ENCODE measurements around the gene LGR5. TPM values are rescaled to one million over a fixed set of nuclear protein-coding genes. Genes with fewer than 3 reads are reported as not detected.

The LGR5 gene
- total and polyA plus RNA-seq, 10 of the 15 experiments (the other 5 are each of a cell fraction or from before 2014, with no cell fraction given) = 2.1 TPM; not detected in 9

DNA sequence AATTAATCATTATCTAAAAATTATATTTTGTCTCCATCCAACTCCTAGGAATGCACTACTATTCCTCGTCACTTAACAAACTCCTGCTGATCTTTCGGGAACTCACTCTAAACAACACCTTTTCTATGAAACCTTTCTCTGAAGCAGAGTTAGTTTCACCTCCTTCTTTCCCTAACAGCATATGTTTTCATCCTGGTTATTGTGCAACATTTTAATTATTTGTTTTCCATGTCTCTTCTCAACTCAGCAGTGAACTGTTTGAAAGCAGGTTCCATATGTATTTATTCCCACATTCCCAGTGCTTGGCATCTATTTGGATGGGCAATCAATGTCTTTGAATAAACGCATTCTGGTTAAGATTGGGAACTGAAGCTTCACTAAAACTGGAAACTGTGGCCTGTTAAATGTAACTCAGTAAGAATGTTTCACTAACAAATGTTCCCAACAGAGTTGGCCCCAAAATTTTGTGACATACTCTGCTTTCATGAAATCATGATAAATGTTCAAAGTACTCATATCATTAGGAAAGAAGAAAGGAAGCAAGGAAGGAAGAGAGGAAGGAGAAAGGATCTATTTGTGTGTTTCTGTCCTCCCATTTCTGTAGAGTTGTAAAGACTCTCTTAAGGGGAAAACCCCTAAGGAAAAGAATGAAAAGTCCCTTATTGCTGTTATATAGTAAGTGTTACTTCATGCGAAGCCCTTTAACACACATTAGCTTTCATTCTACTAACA is 13.9 kb upstream of the LGR5 start (continued):
- no peak for TF ChIP-seq E2F4 (IDR thresholded peaks at IDR 0.05; ENCODE audit: low read depth, low read length)

GRCh38 chr12:71426300-71427047 is 13.1 kb upstream of the LGR5 start:
- Histone ChIP-seq H3K4me3 (no peak overlapping the region), H3K9ac (ENCODE audit: control insufficient read depth, insufficient read depth, low read length) (no peak overlapping the region), H3K9me3 (replicated peaks; ENCODE audit: control insufficient read depth, insufficient read depth, low read length) (no peaks in the 10 kb centered on the region), H4K20me1 (ENCODE audit: control insufficient read depth, insufficient read depth) (no peaks in the 10 kb centered on the region), H3K4me1 (ENCODE audit: control insufficient read depth, insufficient read depth, low read length) (no peaks in the 10 kb centered on the region), H3K79me2 (ENCODE audit: control insufficient read depth, insufficient read depth, low read length) (no peaks in the 10 kb centered on the region), H3K27me3 (replicated peaks in 1 of 2; ENCODE audit: control insufficient read depth in 2 of 2, insufficient read depth in 2 of 2, low read length in 1 of 2) (no peaks in the 10 kb centered on the region), H3K27ac (ENCODE audit: control insufficient read depth, insufficient read depth) (no peak overlapping the region), H3K36me3 (ENCODE audit: control insufficient read depth in 2 of 2, insufficient read depth in 2 of 2, low read length in 1 of 2) (no peaks in the 10 kb centered on the region), H3K4me2 (ENCODE audit: control insufficient read depth, insufficient read depth) (no peak overlapping the region), H2AFZ (ENCODE audit: control insufficient read depth, low read depth, low read length) (no peak overlapping the region)
- intact Hi-C loops (cut with micrococcal nuclease; ENCODE audit: unreplicated experiment) = no loop called here
- ChIA-PET CTCF (interaction anchor here (2.6 kb wide), 1 partner anchor 11 kb away, joined by 10 read pairs; no protein-coding TSS in a partner anchor), SMC1A (ENCODE audit: uncharacterized antibody, unreplicated experiment) (interaction anchor here (1.0 kb wide), 1 partner anchor 87 kb away, joined by 3 read pairs; no protein-coding TSS in a partner anchor), POLR2A (no interaction called here), RAD21 (ENCODE audit: unreplicated experiment) (interaction anchor here (0.7 kb wide), 1 partner anchor 78 kb away, joined by 3 read pairs; no protein-coding TSS in a partner anchor)
- DNase-seq (ENCODE audit: low read depth, low spot score) (no peak), ATAC-seq (no peak), FAIRE-seq (no peak)
- BruUV-seq (replicated peaks) = no TSS peak
- WGBS (ENCODE audit: insufficient coverage, insufficient replicate concordance, low lambda C conversion rate, missing lambda C conversion rate) = 24% methylated on average over 3 of the region's 3 CpGs
- in situ Hi-C loops (cut with MboI) = no loop called here
- TF ChIP-seq KAT2A (conservative IDR thresholded peaks at IDR 0.05; ENCODE audit: control insufficient read depth, low read depth, low read length) (no peak), ATF7 (IDR thresholded peaks at IDR 0.05; ENCODE audit: low read depth) (no peak), CREM (IDR thresholded peaks at IDR 0.05; ENCODE audit: low read depth) (no peak), NFYA (IDR thresholded peaks at IDR 0.05; ENCODE audit: borderline replicate concordance, low read depth, low read length) (no peak), ZBED1 (IDR thresholded peaks at IDR 0.05; ENCODE audit: borderline replicate concordance) (no peak), PAX5 (IDR thresholded peaks at IDR 0.05; ENCODE audit: borderline replicate concordance, low read depth, low read length) (no peak)
- TF ChIP-seq, protein P1, sequence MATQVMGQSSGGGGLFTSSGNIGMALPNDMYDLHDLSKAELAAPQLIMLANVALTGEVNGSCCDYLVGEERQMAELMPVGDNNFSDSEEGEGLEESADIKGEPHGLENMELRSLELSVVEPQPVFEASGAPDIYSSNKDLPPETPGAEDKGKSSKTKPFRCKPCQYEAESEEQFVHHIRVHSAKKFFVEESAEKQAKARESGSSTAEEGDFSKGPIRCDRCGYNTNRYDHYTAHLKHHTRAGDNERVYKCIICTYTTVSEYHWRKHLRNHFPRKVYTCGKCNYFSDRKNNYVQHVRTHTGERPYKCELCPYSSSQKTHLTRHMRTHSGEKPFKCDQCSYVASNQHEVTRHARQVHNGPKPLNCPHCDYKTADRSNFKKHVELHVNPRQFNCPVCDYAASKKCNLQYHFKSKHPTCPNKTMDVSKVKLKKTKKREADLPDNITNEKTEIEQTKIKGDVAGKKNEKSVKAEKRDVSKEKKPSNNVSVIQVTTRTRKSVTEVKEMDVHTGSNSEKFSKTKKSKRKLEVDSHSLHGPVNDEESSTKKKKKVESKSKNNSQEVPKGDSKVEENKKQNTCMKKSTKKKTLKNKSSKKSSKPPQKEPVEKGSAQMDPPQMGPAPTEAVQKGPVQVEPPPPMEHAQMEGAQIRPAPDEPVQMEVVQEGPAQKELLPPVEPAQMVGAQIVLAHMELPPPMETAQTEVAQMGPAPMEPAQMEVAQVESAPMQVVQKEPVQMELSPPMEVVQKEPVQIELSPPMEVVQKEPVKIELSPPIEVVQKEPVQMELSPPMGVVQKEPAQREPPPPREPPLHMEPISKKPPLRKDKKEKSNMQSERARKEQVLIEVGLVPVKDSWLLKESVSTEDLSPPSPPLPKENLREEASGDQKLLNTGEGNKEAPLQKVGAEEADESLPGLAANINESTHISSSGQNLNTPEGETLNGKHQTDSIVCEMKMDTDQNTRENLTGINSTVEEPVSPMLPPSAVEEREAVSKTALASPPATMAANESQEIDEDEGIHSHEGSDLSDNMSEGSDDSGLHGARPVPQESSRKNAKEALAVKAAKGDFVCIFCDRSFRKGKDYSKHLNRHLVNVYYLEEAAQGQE (IDR thresholded peaks at IDR 0.05; ENCODE audit: low read depth, low read length) = no peak
- TF ChIP-seq, protein P2, sequence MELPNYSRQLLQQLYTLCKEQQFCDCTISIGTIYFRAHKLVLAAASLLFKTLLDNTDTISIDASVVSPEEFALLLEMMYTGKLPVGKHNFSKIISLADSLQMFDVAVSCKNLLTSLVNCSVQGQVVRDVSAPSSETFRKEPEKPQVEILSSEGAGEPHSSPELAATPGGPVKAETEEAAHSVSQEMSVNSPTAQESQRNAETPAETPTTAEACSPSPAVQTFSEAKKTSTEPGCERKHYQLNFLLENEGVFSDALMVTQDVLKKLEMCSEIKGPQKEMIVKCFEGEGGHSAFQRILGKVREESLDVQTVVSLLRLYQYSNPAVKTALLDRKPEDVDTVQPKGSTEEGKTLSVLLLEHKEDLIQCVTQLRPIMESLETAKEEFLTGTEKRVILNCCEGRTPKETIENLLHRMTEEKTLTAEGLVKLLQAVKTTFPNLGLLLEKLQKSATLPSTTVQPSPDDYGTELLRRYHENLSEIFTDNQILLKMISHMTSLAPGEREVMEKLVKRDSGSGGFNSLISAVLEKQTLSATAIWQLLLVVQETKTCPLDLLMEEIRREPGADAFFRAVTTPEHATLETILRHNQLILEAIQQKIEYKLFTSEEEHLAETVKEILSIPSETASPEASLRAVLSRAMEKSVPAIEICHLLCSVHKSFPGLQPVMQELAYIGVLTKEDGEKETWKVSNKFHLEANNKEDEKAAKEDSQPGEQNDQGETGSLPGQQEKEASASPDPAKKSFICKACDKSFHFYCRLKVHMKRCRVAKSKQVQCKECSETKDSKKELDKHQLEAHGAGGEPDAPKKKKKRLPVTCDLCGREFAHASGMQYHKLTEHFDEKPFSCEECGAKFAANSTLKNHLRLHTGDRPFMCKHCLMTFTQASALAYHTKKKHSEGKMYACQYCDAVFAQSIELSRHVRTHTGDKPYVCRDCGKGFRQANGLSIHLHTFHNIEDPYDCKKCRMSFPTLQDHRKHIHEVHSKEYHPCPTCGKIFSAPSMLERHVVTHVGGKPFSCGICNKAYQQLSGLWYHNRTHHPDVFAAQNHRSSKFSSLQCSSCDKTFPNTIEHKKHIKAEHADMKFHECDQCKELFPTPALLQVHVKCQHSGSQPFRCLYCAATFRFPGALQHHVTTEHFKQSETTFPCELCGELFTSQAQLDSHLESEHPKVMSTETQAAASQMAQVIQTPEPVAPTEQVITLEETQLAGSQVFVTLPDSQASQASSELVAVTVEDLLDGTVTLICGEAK (IDR thresholded peaks at IDR 0.05; ENCODE audit: borderline replicate concordance) = no peak
- TF ChIP-seq, protein P3, sequence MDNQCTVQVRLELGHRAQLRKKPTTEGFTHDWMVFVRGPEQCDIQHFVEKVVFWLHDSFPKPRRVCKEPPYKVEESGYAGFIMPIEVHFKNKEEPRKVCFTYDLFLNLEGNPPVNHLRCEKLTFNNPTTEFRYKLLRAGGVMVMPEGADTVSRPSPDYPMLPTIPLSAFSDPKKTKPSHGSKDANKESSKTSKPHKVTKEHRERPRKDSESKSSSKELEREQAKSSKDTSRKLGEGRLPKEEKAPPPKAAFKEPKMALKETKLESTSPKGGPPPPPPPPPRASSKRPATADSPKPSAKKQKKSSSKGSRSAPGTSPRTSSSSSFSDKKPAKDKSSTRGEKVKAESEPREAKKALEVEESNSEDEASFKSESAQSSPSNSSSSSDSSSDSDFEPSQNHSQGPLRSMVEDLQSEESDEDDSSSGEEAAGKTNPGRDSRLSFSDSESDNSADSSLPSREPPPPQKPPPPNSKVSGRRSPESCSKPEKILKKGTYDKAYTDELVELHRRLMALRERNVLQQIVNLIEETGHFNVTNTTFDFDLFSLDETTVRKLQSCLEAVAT (IDR thresholded peaks at IDR 0.05) = no peak

Data from GM12878 (cell line).